GM12874 (cell line): ENCODE data around the gene FOSB.

Experiments used
- CTCF ChIP-seq: IDR thresholded peaks from 2 replicates; pipeline ENCODE4 v1.5.1; 2011; ENCODE audit warnings: low read depth, mild to moderate bottlenecking, control low read depth, low read length, moderate library complexity; ENCODE audit not compliant: insufficient read depth

FOSB gene

GRCh38 chr19:45478454-45479238 is 10.8 kb downstream of the FOSB start:
- peak; percentile 90 for TF ChIP-seq CTCF

DNA sequence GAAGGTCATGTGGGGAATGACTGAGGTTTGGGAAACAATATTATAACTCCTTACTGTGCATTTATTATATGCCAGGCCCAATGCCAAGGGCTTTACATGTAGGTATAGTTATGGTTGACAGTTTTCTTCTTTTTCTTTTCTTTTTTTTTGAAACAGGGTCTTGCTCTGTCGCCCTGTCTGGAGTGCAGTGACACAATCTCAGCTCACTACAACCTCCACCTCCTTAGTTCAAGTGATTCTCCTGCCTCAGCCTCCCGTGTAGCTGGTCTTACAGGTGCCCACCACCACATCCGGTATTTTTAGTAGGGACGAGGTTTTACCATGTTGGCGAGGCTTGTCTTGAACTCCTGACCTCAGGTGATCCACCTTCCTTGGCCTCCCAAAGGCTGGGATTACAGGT is 15.2 kb downstream of the FOSB start:
- no peak for TF ChIP-seq CTCF

GRCh38 chr19:45484273-45484945 is 16.6 kb downstream of the FOSB start:
- no peak for TF ChIP-seq CTCF

DNA sequence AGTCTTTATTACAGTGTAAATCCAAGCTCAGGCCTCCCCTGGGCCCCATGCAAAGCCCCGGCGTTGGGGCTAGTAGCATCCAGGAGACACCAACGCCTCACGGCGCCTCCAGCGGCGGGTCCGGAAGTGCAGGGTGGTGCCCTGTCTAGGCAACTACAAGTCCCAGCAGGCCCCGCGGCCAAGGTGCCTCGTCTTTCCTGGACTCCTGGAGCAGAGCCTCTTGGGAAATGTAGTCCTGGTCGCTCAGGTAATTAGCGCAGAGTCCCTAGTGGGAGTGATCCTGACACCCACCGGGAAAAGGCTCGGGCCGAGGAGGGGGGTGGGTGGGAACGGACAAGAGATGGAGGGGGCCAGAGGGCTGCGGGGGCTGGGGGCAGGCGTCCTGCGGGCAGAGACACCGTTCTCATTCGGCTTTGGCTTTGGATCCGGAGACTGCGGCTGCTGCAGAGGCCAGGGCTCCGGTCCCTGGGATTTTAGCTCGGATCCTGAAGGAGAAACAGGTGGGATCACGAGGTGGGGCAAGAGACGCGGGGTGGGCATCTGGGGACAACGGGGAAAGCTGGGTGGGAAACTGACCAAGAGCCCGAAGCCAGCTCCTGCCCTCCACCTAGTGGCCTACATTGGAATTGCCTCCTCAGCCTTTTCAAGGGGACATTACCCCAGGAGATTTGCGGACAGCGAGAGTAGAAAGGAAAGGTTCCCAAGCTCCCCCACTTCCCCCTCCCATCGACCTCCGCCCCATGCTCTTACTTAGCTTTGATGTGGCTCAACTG is 17.7 kb downstream of the FOSB start:
- peak; percentile 95 for TF ChIP-seq CTCF

DNA sequence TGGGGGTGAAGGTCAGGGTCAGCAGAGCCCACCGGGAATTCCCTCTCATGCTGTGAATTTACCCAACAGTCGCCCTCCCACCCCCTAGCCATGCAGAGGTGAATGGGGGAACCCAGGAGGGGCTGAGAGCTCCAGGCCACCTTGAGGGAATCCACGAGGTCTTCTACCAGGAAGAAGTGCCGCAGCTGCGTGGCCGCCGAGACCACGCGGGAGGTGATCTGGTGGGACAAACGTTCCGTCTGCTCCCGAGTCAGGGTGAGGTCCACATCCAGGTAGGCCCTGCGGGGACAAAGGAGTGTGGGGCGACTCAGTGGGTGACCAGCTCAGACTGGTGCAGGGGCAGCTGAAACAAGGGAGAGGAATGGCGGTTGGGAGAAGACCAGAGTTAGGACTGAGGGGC is 20.9 kb downstream of the FOSB start:
- TF ChIP-seq CTCF, result no peak

- TF ChIP-seq CTCF, result no peak
Measured at GRCh38 chr19:45489216-45489855, 21.5 kb downstream of the FOSB start.
